ENCODE measurements around the gene AGRP. TPM values are rescaled to one million over a fixed set of nuclear protein-coding genes. Genes with fewer than 3 reads are reported as not detected.

AGRP gene
- total RNA-seq, 4 donors from 2014 or later, result not detected

DNA sequence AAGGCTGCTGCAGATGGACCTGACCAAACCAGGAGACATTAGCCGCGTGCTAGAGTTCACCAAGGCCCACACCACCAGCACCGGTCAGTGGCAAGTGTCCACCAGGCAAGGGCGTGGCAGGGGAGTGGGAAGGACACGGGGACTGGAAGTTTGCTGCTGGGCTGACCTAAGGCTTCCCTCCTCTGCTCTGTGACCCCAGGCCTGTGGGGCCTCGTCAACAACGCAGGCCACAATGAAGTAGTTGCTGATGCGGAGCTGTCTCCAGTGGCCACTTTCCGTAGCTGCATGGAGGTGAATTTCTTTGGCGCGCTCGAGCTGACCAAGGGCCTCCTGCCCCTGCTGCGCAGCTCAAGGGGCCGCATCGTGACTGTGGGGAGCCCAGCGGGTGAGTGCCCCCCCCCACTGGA lies 47.6 kb downstream of the AGRP start:
- 100% methylated on average over 7 of the region's 16 CpGs for WGBS
- Histone ChIP-seq H3K9me3 (no peaks in the 10 kb centered on the region), H3K36me3 (peaks cover 18 to 57% (median 47%) of the 10 kb centered on the region in 4 donors), H3K27me3 (peaks cover 0 to under 1% (median 0%) of the 10 kb centered on the region in 4 donors), H3K4me1 (peaks cover 4 to 22% (median 12%) of the 10 kb centered on the region in 4 donors), H3K27ac (replicated peaks in 1 of 4) (no peak overlapping the region), H3K4me3 (no peak overlapping the region)
- intact Hi-C loops (cut with DNase I), result no loop called here
- DNase-seq (ENCODE audit: extremely low spot score), result no peak
- TF ChIP-seq POLR2AphosphoS5 (IDR thresholded peaks at IDR 0.05) (no peak), POLR2A (IDR thresholded peaks at IDR 0.05; ENCODE audit: low read depth) (no peak), EP300 (IDR thresholded peaks at IDR 0.05) (no peak)
- TF ChIP-seq, protein P1, sequence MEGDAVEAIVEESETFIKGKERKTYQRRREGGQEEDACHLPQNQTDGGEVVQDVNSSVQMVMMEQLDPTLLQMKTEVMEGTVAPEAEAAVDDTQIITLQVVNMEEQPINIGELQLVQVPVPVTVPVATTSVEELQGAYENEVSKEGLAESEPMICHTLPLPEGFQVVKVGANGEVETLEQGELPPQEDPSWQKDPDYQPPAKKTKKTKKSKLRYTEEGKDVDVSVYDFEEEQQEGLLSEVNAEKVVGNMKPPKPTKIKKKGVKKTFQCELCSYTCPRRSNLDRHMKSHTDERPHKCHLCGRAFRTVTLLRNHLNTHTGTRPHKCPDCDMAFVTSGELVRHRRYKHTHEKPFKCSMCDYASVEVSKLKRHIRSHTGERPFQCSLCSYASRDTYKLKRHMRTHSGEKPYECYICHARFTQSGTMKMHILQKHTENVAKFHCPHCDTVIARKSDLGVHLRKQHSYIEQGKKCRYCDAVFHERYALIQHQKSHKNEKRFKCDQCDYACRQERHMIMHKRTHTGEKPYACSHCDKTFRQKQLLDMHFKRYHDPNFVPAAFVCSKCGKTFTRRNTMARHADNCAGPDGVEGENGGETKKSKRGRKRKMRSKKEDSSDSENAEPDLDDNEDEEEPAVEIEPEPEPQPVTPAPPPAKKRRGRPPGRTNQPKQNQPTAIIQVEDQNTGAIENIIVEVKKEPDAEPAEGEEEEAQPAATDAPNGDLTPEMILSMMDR (IDR thresholded peaks at IDR 0.05), result no peak

DNA sequence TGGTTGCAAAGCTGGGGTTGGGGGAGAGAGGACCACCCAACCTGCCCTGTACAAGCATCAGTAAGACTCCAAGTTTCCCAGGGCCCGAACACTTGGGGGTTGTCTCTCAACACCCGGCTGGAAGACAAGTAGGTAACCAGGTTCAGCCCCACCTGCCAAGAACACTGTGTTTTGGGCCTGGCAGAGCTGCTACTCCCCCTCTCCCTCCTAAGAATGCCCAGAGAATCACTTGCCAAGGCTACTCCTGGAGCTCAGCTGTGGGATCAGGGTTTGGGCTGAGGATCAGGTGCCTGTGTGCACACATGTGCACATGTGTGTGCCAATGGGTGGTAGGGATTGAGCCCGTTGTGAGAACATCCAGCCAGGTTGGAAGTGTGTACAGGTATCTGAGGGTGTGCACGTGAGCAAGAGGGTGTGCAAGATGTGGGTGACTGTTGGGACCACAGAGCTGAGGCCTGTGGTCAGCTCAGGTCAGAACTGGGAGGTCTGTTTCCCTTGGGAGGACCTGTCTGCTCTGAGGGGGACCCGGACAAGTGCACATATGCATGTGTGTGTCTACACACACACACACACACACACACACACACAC lies 50.1 kb downstream of the AGRP start:
- Histone ChIP-seq H3K9me3 (no peaks in the 10 kb centered on the region), H3K27ac (replicated peaks in 1 of 4) (no peak overlapping the region), H3K4me3 (no peak overlapping the region), H3K4me1 (peaks cover 10 to 37% (median 26%) of the 10 kb centered on the region in 4 donors), H3K27me3 (peaks cover 0 to 24% (median 0%) of the 10 kb centered on the region in 4 donors), H3K36me3 (peaks cover 5 to 31% (median 24%) of the 10 kb centered on the region in 4 donors)
- DNase-seq (ENCODE audit: extremely low spot score), result no peak
- TF ChIP-seq POLR2AphosphoS5 (IDR thresholded peaks at IDR 0.05), result no peak
- TF ChIP-seq, protein P1 (IDR thresholded peaks at IDR 0.05), result no peak
- TF ChIP-seq POLR2A (IDR thresholded peaks at IDR 0.05; ENCODE audit: low read depth), result no peak
- no peak for TF ChIP-seq EP300 (IDR thresholded peaks at IDR 0.05)
- intact Hi-C loops (cut with DNase I), result loop anchor here (2.0 kb wide), 1 partner anchor 32 kb away; no protein-coding TSS in a partner anchor
- 90% methylated on average over 3 of the region's 5 CpGs for WGBS

Other genes starting within 250 kb of the AGRP start
- gene FHOD1, start 236.1 kb downstream of the AGRP start, total RNA-seq, result 10 to 100 TPM in 2 of 4 donors, 1 to 10 TPM in 2; 8.0 to 15.6 (median 10.0) TPM
- gene SLC9A5, start 234.6 kb downstream of the AGRP start, total RNA-seq, result under 1 TPM; 0.13 to 0.69 (median 0.37) TPM
- gene PLEKHG4, start 204.0 kb downstream of the AGRP start, total RNA-seq, result 1 to 10 TPM; 3.0 to 8.7 (median 3.2) TPM
- gene KCTD19, start 156.8 kb downstream of the AGRP start, total RNA-seq, result not detected
- under 1 TPM in 1 of 4 donors, not detected in 3; 0.33 TPM for gene LRRC36, start 156.7 kb downstream of the AGRP start, total RNA-seq
- 100 to 1,000 TPM in 1 of 4 donors, 10 to 100 TPM in 3; 32.0 to 116 (median 41.3) TPM for gene TPPP3, start 90.0 kb downstream of the AGRP start, total RNA-seq
- 10 to 100 TPM; 11.6 to 27.5 (median 20.8) TPM for gene ZDHHC1, start 67.1 kb downstream of the AGRP start, total RNA-seq
- 1 to 10 TPM in 2 of 4 donors, under 1 TPM in 1, not detected in 1; 0.42 to 2.2 (median 1.1) TPM for gene HSD11B2, start 52.4 kb downstream of the AGRP start, total RNA-seq
- 100 to 1,000 TPM; 103 to 131 (median 119) TPM for gene ATP6V0D1, start 2.4 kb downstream of the AGRP start, total RNA-seq
- 100 to 1,000 TPM in 1 of 4 donors, 10 to 100 TPM in 3; 63.1 to 108 (median 68.4) TPM for gene RIPOR1, start 45.3 kb upstream of the AGRP start, total RNA-seq
- gene CTCF, start 79.0 kb upstream of the AGRP start, total RNA-seq, result 10 to 100 TPM; 27.5 to 46.3 (median 38.5) TPM
- 1 to 10 TPM in 1 of 4 donors, under 1 TPM in 3; 0.52 to 1.2 (median 0.76) TPM for gene CARMIL2, start 161.6 kb upstream of the AGRP start, total RNA-seq
- gene ACD, start 176.7 kb upstream of the AGRP start, total RNA-seq, result 10 to 100 TPM; 22.0 to 31.6 (median 29.3) TPM
- 10 to 100 TPM; 11.3 to 22.8 (median 16.0) TPM for gene PARD6A, start 177.4 kb upstream of the AGRP start, total RNA-seq
- 10 to 100 TPM; 24.5 to 47.3 (median 35.6) TPM for gene ENKD1, start 183.2 kb upstream of the AGRP start, total RNA-seq
- 10 to 100 TPM in 2 of 4 donors, 1 to 10 TPM in 2; 5.1 to 15.6 (median 9.1) TPM for gene C16orf86, start 183.3 kb upstream of the AGRP start, total RNA-seq
- 10 to 100 TPM in 3 of 4 donors, 1 to 10 TPM in 1; 9.1 to 24.2 (median 20.8) TPM for gene GFOD2, start 235.8 kb upstream of the AGRP start, total RNA-seq